Panc1 (cell line): ENCODE results near the gene ATG2B. TPM values are rescaled to one million over a fixed set of nuclear protein-coding genes. Genes with fewer than 3 reads are reported as not detected.

Source experiments
- ATAC-seq: fragments of 200-7000 bp; cut with Tn5 transposase; 2 replicates; pipeline ENCODE4 v1.9.1; 2020; ENCODE audit warnings: mild to moderate bottlenecking, moderate library complexity
- BruUV-seq: library from RNA; stranded (reverse); fragments of 400-500 nt; replicated peaks from 2 replicates; lab custom pipeline; 2021; lab: Mats Ljungman, UMichigan
- CTCF ChIA-PET: fragments of 300-600 bp; sonication (Branson Sonifier 250); formaldehyde crosslinking; loops from one replicate; lab custom pipeline; 2022; ENCODE audit warnings: antibody characterized with exemption; lab: Charles Lee
- POLR2A ChIA-PET: fragments of 300-600 bp; sonication (Branson Sonifier 250); formaldehyde crosslinking; loops from one replicate; lab custom pipeline; 2022; ENCODE audit warnings: antibody characterized with exemption; lab: Charles Lee
- DNase-seq: peaks from one replicate; pipeline ENCODE4 v3.0.0-alpha.2; 2010; ENCODE audit warnings: low read depth, low spot score
- H3K27ac ChIP-seq: 2 replicates; pipeline ENCODE4 v1.5.1; 2011; ENCODE audit warnings: mild to moderate bottlenecking, low read length, inconsistent platforms
- H3K27me3 ChIP-seq: fragments of 200-500 bp; sonication (Bioruptor generic); 2 replicates; pipeline ENCODE4 v1.6.0; 2014; ENCODE audit warnings: low read length, inconsistent platforms; ENCODE audit not compliant: control insufficient read depth, insufficient read depth
- H3K36me3 ChIP-seq: fragments of 200-500 bp; sonication (Bioruptor generic); 2 replicates; pipeline ENCODE4 v1.5.1; 2014; ENCODE audit warnings: inconsistent platforms, mild to moderate bottlenecking, low read length, moderate library complexity; ENCODE audit not compliant: control insufficient read depth, insufficient read depth
- H3K4me1 ChIP-seq: 2 replicates; pipeline ENCODE4 v1.5.1; 2011; ENCODE audit warnings: inconsistent platforms, mild to moderate bottlenecking, low read length, moderate library complexity; ENCODE audit not compliant: control insufficient read depth, insufficient read depth
- H3K4me3 ChIP-seq, 2 experiments: 2 replicates each; pipeline ENCODE4 v1.5.1; 2011 to 2012; ENCODE audit warnings: low read depth in 2 of 2, low read length in 2 of 2, mild to moderate bottlenecking in 2 of 2, inconsistent platforms in 1 of 2, moderate library complexity in 1 of 2
- H3K9me3 ChIP-seq: fragments of 200-500 bp; sonication (Bioruptor generic); 2 replicates; pipeline ENCODE4 v1.5.1; 2014; ENCODE audit warnings: low read depth, mild to moderate bottlenecking, inconsistent platforms, low read length, moderate library complexity; ENCODE audit not compliant: control insufficient read depth, insufficient read depth
- CTCF ChIP-seq: fragments of 450-650 bp; IDR thresholded peaks from 2 replicates; pipeline ENCODE4 v1.5.1; 2017; ENCODE audit warnings: mild to moderate bottlenecking
- POLR2AphosphoS5 ChIP-seq: IDR thresholded peaks from 2 replicates; pipeline ENCODE4 v1.6.1; 2012; ENCODE audit warnings: mild to moderate bottlenecking, low read depth, low read length, moderate library complexity
- REST ChIP-seq, 2 experiments: IDR thresholded peaks; 2 replicates each; pipeline ENCODE4 v1.6.1; 2011 to 2012; ENCODE audit warnings: low read depth in 2 of 2, control low read depth in 1 of 2, low read length in 1 of 2, mild to moderate bottlenecking in 1 of 2, moderate library complexity in 1 of 2; ENCODE audit not compliant: insufficient read depth in 1 of 2
- SIN3A ChIP-seq: IDR thresholded peaks from 2 replicates; pipeline ENCODE4 v1.6.1; 2012; ENCODE audit warnings: low read depth, mild to moderate bottlenecking, low read length, moderate library complexity, borderline replicate concordance; ENCODE audit not compliant: insufficient read depth
- TCF7L2 ChIP-seq: IDR thresholded peaks from 2 replicates; pipeline ENCODE4 v1.6.1; 2011; ENCODE audit warnings: mild to moderate bottlenecking, low read depth, low read length, inconsistent platforms
- in situ Hi-C: cut with HindIII; loops from 2 replicates; pipeline ENCODE4 v1.10.0; 2016; ENCODE audit warnings: low sequenced_read_pairs, low pct_unique_long_range_greater_than_20kb
- intact Hi-C: fragments of 100-400 bp; cut with micrococcal nuclease; formaldehyde crosslinking; loops from one replicate; pipeline ENCODE4 v1.10.0; 2022; ENCODE audit not compliant: unreplicated experiment
- total RNA-seq: library from RNA; stranded (reverse); gene quantifications from one replicate; pipeline ENCODE4 v1.2.1, GENCODE V29; 2021; ENCODE audit not compliant: unreplicated experiment

Gene ATG2B
- total RNA-seq, 1 experiment from 2014 or later: 2.6 TPM

GRCh38 chr14:96373538-96373937 lies 10.4 kb upstream of the ATG2B start:
- intact Hi-C loops (no loop called here), in situ Hi-C loops (no loop called here)
- TF ChIP-seq CTCF: no peak
- no peak for TF ChIP-seq TCF7L2
- no peak for TF ChIP-seq POLR2AphosphoS5
- no peak for TF ChIP-seq REST (IDR thresholded peaks at IDR 0.05; ENCODE audit: insufficient read depth in 1 of 2, low read depth in 2 of 2, low read length in 1 of 2)
- no peak for TF ChIP-seq SIN3A
- Histone ChIP-seq H3K4me3 (no peak overlapping the region), H3K4me1 (no peaks in the 10 kb centered on the region), H3K27ac (no peak overlapping the region), H3K27me3 (no peaks in the 10 kb centered on the region), H3K36me3 (no peaks in the 10 kb centered on the region), H3K9me3 (no peaks in the 10 kb centered on the region)
- BruUV-seq: no TSS peak
- POLR2A ChIA-PET: no interaction called here
- DNase-seq: no peak
- CTCF ChIA-PET: no interaction called here
- ATAC-seq: no peak

- DNase-seq (no peak), ATAC-seq (no peak)
- H3K27me3 ChIP-seq: no peaks in the 10 kb centered on the region
- ChIA-PET CTCF (no interaction called here), POLR2A (interaction anchor here (0.7 kb wide), 1 partner anchor 40 kb away, joined by 7 read pairs; no protein-coding TSS in a partner anchor)
- no peak for TF ChIP-seq CTCF
- no peak for TF ChIP-seq REST (IDR thresholded peaks at IDR 0.05; ENCODE audit: insufficient read depth in 1 of 2, low read depth in 2 of 2, low read length in 1 of 2)
- no peak for TF ChIP-seq POLR2AphosphoS5
- no peak for TF ChIP-seq SIN3A
- TF ChIP-seq TCF7L2: no peak
- intact Hi-C loops (no loop called here), in situ Hi-C loops (no loop called here)
- H3K27ac ChIP-seq: no peak overlapping the region
- no peaks in the 10 kb centered on the region for H3K9me3 ChIP-seq
- BruUV-seq: no TSS peak
- no peak overlapping the region for H3K4me3 ChIP-seq
- no peaks in the 10 kb centered on the region for H3K4me1 ChIP-seq
- H3K36me3 ChIP-seq: no peaks in the 10 kb centered on the region
Measured at GRCh38 chr14:96370528-96370927, 7.4 kb upstream of the ATG2B start.
